HEK293 (cell line): Measurements from ENCODE around the gene PLPPR1.
"Not testable (repeated sequence)": the region's sequence is repeated elsewhere in the genome, so short reads cannot be mapped to it uniquely, and the experiment has no call there.

Experiments
- CTCF ChIA-PET: fragments of 350-600 bp; formaldehyde crosslinking; extraction: SDS; loops from one replicate; lab custom pipeline; 2021; ENCODE audit warnings: antibody characterized with exemption; lab: Yijun Ruan, JAX
- POLR2A ChIA-PET: fragments of 300-600 bp; formaldehyde crosslinking; extraction: SDS; loops from one replicate; lab custom pipeline; 2020; ENCODE audit warnings: antibody characterized with exemption, inconsistent platforms; lab: Yijun Ruan, JAX
- H3K27ac ChIP-seq: fragments of 200-500 bp; sonication (Bioruptor generic); 2 replicates; pipeline ENCODE4 v1.5.1; 2014; ENCODE audit warnings: low read depth, low read length, control low read depth, inconsistent platforms; ENCODE audit errors: extremely low read depth
- H3K36me3 ChIP-seq, 2 experiments: fragments of 200-500 bp in 1 of 2; sonication (Bioruptor generic) in 1 of 2; 1 replicate in 1 of 2; 2 replicates in 1 of 2; pipeline ENCODE4 v1.5.1; 2014 to 2017; ENCODE audit warnings: inconsistent platforms in 2 of 2, low read length in 2 of 2; ENCODE audit not compliant: control insufficient read depth in 2 of 2, insufficient read depth in 1 of 2
- H3K4me1 ChIP-seq: fragments of 200-500 bp; sonication (Bioruptor generic); 2 replicates; pipeline ENCODE4 v1.5.1; 2014; ENCODE audit warnings: mild to moderate bottlenecking, low read length, inconsistent platforms; ENCODE audit not compliant: control insufficient read depth, insufficient read depth
- H3K4me3 ChIP-seq: 2 replicates; pipeline ENCODE4 v1.5.1; 2011; ENCODE audit warnings: low read depth, mild to moderate bottlenecking, control low read depth, low read length, moderate library complexity
- H3K9me3 ChIP-seq: fragments of 200-500 bp; sonication (Bioruptor generic); 2 replicates; pipeline ENCODE4 v1.5.1; 2014; ENCODE audit warnings: low read depth, low read length, inconsistent platforms; ENCODE audit not compliant: control insufficient read depth, insufficient read depth
- GLIS2 ChIP-seq: fragments of 450-650 bp; formaldehyde crosslinking; IDR thresholded peaks from 2 replicates; pipeline ENCODE4 v1.5.1; 2016; ENCODE audit warnings: missing biosample characterization, missing genetic modification characterization
- MZF1 ChIP-seq: fragments of 450-650 bp; formaldehyde crosslinking; IDR thresholded peaks from 2 replicates; pipeline ENCODE4 v1.5.1; 2017; ENCODE audit warnings: missing biosample characterization, missing genetic modification characterization, borderline replicate concordance
- SP7 ChIP-seq: fragments of 450-650 bp; formaldehyde crosslinking; IDR thresholded peaks from 2 replicates; pipeline ENCODE4 v1.5.1; 2016; ENCODE audit warnings: missing biosample characterization, missing genetic modification characterization
- TCF7L2 ChIP-seq: IDR thresholded peaks from 2 replicates; pipeline ENCODE4 v1.6.1; 2011; ENCODE audit warnings: low read depth, mild to moderate bottlenecking, inconsistent platforms, low read length, moderate library complexity, borderline replicate concordance
- TRIM28 ChIP-seq: IDR thresholded peaks from 2 replicates; pipeline ENCODE4 v1.6.1; 2011; ENCODE audit warnings: low read length, control low read depth, borderline replicate concordance
- ZFP69B ChIP-seq: fragments of 450-650 bp; formaldehyde crosslinking; IDR thresholded peaks from 2 replicates; pipeline ENCODE4 v1.5.1; 2016; ENCODE audit warnings: missing biosample characterization, missing genetic modification characterization
- ZNF114 ChIP-seq: fragments of 450-650 bp; formaldehyde crosslinking; IDR thresholded peaks from 2 replicates; pipeline ENCODE4 v1.5.0; 2017; ENCODE audit warnings: missing biosample characterization, missing genetic modification characterization
- ZNF133 ChIP-seq: fragments of 450-650 bp; formaldehyde crosslinking; IDR thresholded peaks from 2 replicates; pipeline ENCODE4 v1.5.1; 2016; ENCODE audit warnings: missing biosample characterization, missing genetic modification characterization
- ZNF354C ChIP-seq: fragments of 450-650 bp; formaldehyde crosslinking; IDR thresholded peaks from 2 replicates; pipeline ENCODE4 v1.5.1; 2016; ENCODE audit warnings: missing biosample characterization, missing genetic modification characterization, low read depth, borderline replicate concordance
- ZNF529 ChIP-seq: fragments of 450-650 bp; formaldehyde crosslinking; IDR thresholded peaks from 2 replicates; pipeline ENCODE4 v1.5.1; 2017; ENCODE audit warnings: missing genetic modification characterization, missing biosample characterization; ENCODE audit not compliant: insufficient replicate concordance
- ZNF610 ChIP-seq: fragments of 450-650 bp; formaldehyde crosslinking; IDR thresholded peaks from 2 replicates; pipeline ENCODE4 v1.5.1; 2016; ENCODE audit warnings: missing biosample characterization, missing genetic modification characterization, borderline replicate concordance
- ZNF670 ChIP-seq: fragments of 450-650 bp; formaldehyde crosslinking; IDR thresholded peaks from 2 replicates; pipeline ENCODE4 v1.5.1; 2016; ENCODE audit warnings: missing biosample characterization, missing genetic modification characterization, low read depth
- ZNF76 ChIP-seq: fragments of 450-650 bp; formaldehyde crosslinking; IDR thresholded peaks from 2 replicates; pipeline ENCODE4; 2016; ENCODE audit warnings: low read depth, missing biosample characterization, missing genetic modification characterization, borderline replicate concordance
- TF ChIP-seq, protein P1 (sequence below): fragments of 450-650 bp; formaldehyde crosslinking; conservative IDR thresholded peaks from 2 replicates; pipeline ENCODE4 v1.5.1; 2016; ENCODE audit warnings: low read depth, missing biosample characterization, missing genetic modification characterization
- TF ChIP-seq, protein P2 (sequence below): fragments of 450-650 bp; formaldehyde crosslinking; IDR thresholded peaks from 2 replicates; pipeline ENCODE4 v1.5.1; 2017; ENCODE audit warnings: missing biosample characterization, missing genetic modification characterization
- TF ChIP-seq, protein P3 (sequence below): fragments of 450-650 bp; formaldehyde crosslinking; IDR thresholded peaks from 2 replicates; pipeline ENCODE4 v1.5.1; 2016; ENCODE audit warnings: missing biosample characterization, missing genetic modification characterization

Gene PLPPR1

DNA sequence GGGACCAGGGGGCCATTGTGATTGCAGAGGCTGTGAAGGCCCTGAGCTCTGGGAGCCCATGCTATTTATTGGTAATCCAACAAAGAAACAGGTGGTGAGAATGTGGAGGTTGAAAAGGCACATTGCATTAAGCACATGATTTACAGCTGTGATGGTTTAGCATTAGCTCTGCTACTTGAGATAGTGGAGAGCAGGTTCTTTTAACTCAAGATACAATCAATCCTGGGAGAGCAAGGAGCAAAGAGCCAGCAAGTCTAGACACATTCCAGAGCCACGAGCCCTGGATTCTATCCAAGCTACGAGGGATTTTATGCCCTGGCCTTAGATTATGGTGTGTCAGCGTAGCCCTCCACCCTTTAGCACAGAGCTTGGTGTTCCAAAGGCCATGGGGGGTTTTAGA lies 98.8 kb downstream of the PLPPR1 start:
- H3K36me3 ChIP-seq, H3K4me3 ChIP-seq, H3K27ac ChIP-seq, H3K9me3 ChIP-seq, POLR2A ChIA-PET, H3K4me1 ChIP-seq: not testable (repeated sequence)
- CTCF ChIA-PET: interaction anchor here (0.7 to 1.9 kb wide), 2 partner anchors 9 to 17 kb away, joined by 4 to 6 read pairs; no protein-coding TSS in a partner anchor
- TF ChIP-seq TRIM28: peak; percentile 87
- peak; percentile 92 for TF ChIP-seq TCF7L2

DNA sequence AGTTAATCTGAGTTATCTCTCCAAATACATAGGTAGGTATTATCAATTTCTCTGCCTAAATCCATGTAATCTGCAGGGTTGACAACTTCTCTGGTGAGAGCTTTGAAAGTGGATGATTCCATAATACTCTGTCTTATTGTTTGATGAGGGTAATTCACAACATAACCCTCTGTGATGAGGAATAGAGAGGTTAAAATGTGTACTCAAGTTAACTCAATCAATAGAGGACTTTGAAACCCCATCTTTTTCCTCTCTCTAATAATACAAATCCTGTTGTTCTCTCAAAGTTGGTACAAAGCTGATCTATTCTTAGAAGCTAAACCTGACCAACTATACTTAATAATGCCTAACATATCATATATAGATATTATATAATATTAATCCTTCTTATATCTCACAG lies 100.1 kb downstream of the PLPPR1 start:
- Histone ChIP-seq H3K9me3 (no peaks in the 10 kb centered on the region), H3K36me3 (no peaks in the 10 kb centered on the region), H3K4me1 (no peaks in the 10 kb centered on the region), H3K27ac (no peak overlapping the region), H3K4me3 (no peak overlapping the region)
- ChIA-PET CTCF (interaction anchor here (1.9 kb wide), 1 partner anchor 10 kb away, joined by 6 read pairs; no protein-coding TSS in a partner anchor), POLR2A (no interaction called here)
- TF ChIP-seq, protein P1, sequence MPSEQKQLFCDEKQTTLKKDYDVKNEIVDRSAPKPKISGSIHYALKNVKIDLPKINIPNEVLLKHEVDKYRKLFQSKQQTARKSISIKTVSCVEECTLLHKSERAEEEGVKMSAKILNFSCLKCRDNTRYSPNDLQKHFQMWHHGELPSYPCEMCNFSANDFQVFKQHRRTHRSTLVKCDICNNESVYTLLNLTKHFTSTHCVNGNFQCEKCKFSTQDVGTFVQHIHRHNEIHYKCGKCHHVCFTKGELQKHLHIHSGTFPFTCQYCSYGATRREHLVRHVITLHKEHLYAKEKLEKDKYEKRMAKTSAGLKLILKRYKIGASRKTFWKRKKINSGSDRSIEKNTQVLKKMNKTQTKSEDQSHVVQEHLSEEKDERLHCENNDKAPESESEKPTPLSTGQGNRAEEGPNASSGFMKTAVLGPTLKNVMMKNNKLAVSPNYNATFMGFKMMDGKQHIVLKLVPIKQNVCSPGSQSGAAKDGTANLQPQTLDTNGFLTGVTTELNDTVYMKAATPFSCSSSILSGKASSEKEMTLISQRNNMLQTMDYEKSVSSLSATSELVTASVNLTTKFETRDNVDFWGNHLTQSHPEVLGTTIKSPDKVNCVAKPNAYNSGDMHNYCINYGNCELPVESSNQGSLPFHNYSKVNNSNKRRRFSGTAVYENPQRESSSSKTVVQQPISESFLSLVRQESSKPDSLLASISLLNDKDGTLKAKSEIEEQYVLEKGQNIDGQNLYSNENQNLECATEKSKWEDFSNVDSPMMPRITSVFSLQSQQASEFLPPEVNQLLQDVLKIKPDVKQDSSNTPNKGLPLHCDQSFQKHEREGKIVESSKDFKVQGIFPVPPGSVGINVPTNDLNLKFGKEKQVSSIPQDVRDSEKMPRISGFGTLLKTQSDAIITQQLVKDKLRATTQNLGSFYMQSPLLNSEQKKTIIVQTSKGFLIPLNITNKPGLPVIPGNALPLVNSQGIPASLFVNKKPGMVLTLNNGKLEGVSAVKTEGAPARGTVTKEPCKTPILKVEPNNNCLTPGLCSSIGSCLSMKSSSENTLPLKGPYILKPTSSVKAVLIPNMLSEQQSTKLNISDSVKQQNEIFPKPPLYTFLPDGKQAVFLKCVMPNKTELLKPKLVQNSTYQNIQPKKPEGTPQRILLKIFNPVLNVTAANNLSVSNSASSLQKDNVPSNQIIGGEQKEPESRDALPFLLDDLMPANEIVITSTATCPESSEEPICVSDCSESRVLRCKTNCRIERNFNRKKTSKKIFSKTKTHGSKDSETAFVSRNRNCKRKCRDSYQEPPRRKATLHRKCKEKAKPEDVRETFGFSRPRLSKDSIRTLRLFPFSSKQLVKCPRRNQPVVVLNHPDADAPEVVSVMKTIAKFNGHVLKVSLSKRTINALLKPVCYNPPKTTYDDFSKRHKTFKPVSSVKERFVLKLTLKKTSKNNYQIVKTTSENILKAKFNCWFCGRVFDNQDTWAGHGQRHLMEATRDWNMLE (tag by site-specific recombination): no peak
- TF ChIP-seq ZNF76 (tag by site-specific recombination) (no peak), ZNF610 (tag by site-specific recombination) (no peak), ZNF114 (no peak), ZNF354C (tag by site-specific recombination) (no peak), MZF1 (tag by site-specific recombination) (no peak), ZNF529 (tag by site-specific recombination) (no peak), GLIS2 (tag by site-specific recombination) (no peak), ZNF133 (no peak), SP7 (tag by site-specific recombination) (no peak), ZNF670 (no peak), ZFP69B (tag by site-specific recombination) (no peak)
- TF ChIP-seq, protein P2, sequence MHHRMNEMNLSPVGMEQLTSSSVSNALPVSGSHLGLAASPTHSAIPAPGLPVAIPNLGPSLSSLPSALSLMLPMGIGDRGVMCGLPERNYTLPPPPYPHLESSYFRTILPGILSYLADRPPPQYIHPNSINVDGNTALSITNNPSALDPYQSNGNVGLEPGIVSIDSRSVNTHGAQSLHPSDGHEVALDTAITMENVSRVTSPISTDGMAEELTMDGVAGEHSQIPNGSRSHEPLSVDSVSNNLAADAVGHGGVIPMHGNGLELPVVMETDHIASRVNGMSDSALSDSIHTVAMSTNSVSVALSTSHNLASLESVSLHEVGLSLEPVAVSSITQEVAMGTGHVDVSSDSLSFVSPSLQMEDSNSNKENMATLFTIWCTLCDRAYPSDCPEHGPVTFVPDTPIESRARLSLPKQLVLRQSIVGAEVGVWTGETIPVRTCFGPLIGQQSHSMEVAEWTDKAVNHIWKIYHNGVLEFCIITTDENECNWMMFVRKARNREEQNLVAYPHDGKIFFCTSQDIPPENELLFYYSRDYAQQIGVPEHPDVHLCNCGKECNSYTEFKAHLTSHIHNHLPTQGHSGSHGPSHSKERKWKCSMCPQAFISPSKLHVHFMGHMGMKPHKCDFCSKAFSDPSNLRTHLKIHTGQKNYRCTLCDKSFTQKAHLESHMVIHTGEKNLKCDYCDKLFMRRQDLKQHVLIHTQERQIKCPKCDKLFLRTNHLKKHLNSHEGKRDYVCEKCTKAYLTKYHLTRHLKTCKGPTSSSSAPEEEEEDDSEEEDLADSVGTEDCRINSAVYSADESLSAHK (tag by site-specific recombination): no peak
- TF ChIP-seq, protein P3, sequence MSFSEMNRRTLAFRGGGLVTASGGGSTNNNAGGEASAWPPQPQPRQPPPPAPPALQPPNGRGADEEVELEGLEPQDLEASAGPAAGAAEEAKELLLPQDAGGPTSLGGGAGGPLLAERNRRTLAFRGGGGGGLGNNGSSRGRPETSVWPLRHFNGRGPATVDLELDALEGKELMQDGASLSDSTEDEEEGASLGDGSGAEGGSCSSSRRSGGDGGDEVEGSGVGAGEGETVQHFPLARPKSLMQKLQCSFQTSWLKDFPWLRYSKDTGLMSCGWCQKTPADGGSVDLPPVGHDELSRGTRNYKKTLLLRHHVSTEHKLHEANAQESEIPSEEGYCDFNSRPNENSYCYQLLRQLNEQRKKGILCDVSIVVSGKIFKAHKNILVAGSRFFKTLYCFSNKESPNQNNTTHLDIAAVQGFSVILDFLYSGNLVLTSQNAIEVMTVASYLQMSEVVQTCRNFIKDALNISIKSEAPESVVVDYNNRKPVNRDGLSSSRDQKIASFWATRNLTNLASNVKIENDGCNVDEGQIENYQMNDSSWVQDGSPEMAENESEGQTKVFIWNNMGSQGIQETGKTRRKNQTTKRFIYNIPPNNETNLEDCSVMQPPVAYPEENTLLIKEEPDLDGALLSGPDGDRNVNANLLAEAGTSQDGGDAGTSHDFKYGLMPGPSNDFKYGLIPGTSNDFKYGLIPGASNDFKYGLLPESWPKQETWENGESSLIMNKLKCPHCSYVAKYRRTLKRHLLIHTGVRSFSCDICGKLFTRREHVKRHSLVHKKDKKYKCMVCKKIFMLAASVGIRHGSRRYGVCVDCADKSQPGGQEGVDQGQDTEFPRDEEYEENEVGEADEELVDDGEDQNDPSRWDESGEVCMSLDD (tag by site-specific recombination): no peak
